Ishikawa (cell line): ENCODE results near the gene RUVBL1.

ENCODE experiments used
- CEBPB ChIP-seq: IDR thresholded peaks from 2 replicates; pipeline ENCODE4 v1.6.1; 2012
- CREB1 ChIP-seq: IDR thresholded peaks from 2 replicates; pipeline ENCODE4 v1.6.1; 2012; ENCODE audit warnings: low read depth
- EGR1 ChIP-seq: IDR thresholded peaks from 2 replicates; pipeline ENCODE4 v1.6.1; 2012
- EP300 ChIP-seq: IDR thresholded peaks from 2 replicates; pipeline ENCODE4 v1.6.1; 2012; ENCODE audit warnings: borderline replicate concordance
- FOXM1 ChIP-seq: IDR thresholded peaks from 2 replicates; pipeline ENCODE4 v1.6.1; 2012; ENCODE audit warnings: low read depth, borderline replicate concordance
- MAX ChIP-seq: IDR thresholded peaks from 2 replicates; pipeline ENCODE4 v1.6.1; 2012
- NFIC ChIP-seq: IDR thresholded peaks from 2 replicates; pipeline ENCODE4 v1.6.1; 2012
- RAD21 ChIP-seq: IDR thresholded peaks from 2 replicates; pipeline ENCODE4 v1.6.1; 2012; ENCODE audit warnings: low read depth
- REST ChIP-seq: IDR thresholded peaks from 2 replicates; pipeline ENCODE4 v1.6.1; 2012; ENCODE audit warnings: low read depth, mild to moderate bottlenecking
- TAF1 ChIP-seq: IDR thresholded peaks from 2 replicates; pipeline ENCODE4 v1.6.1; 2012; ENCODE audit warnings: low read depth, mild to moderate bottlenecking
- TCF12 ChIP-seq: IDR thresholded peaks from 2 replicates; pipeline ENCODE4 v1.6.1; 2012; ENCODE audit warnings: low read depth
- TEAD4 ChIP-seq: IDR thresholded peaks from 2 replicates; pipeline ENCODE4 v1.6.1; 2012
- USF1 ChIP-seq: IDR thresholded peaks from 2 replicates; pipeline ENCODE4 v1.6.1; 2012
- YY1 ChIP-seq: IDR thresholded peaks from 2 replicates; pipeline ENCODE4 v1.6.1; 2012; ENCODE audit warnings: low read depth
- ZBTB7A ChIP-seq: IDR thresholded peaks from 2 replicates; pipeline ENCODE4 v1.6.1; 2012; ENCODE audit warnings: low read depth

The RUVBL1 gene

GRCh38 chr3:128133273-128133883 lies 9.8 kb upstream of the RUVBL1 start:
- TF ChIP-seq CEBPB (0 out of 2 replicates have a peak, but pooled peaks have one; percentile 29), RAD21 (peak; percentile 83), EGR1 (no peak)

GRCh38 chr3:128131897-128132646 lies 8.5 kb upstream of the RUVBL1 start:
- TF ChIP-seq EGR1 (no peak), CEBPB (no peak), MAX (no peak), EP300 (no peak)

GRCh38 chr3:128128251-128128650 lies 4.6 kb upstream of the RUVBL1 start:
- TF ChIP-seq TAF1 (no peak), YY1 (no peak), EP300 (no peak), TEAD4 (no peak), EGR1 (no peak), NFIC (no peak), USF1 (no peak), REST (no peak), ZBTB7A (no peak), CREB1 (no peak), FOXM1 (no peak), MAX (no peak), CEBPB (no peak), TCF12 (no peak), RAD21 (no peak)

- TF ChIP-seq USF1: no peak
- TF ChIP-seq ZBTB7A: no peak
- TF ChIP-seq EGR1: no peak
- no peak for TF ChIP-seq YY1
- no peak for TF ChIP-seq MAX
- TF ChIP-seq EP300: no peak
- TF ChIP-seq CREB1: no peak
- no peak for TF ChIP-seq CEBPB
Measured at GRCh38 chr3:128127236-128127635, 3.6 kb upstream of the RUVBL1 start.

- TF ChIP-seq CEBPB (no peak), EP300 (no peak), REST (no peak), ZBTB7A (0 out of 2 replicates have a peak, but pooled peaks have one; percentile 35), USF1 (no peak), TEAD4 (no peak), FOXM1 (no peak), CREB1 (no peak)
Measured at GRCh38 chr3:128123156-128123537, 465 bp downstream of the RUVBL1 start.

GRCh38 chr3:128122013-128122412 lies 1.6 kb downstream of the RUVBL1 start:
- TF ChIP-seq CREB1 (no peak), NFIC (no peak)
